GM13977 (cell line): ENCODE results near the gene ST3GAL5.

Experiments used
- DNase-seq: peaks from one replicate; pipeline ENCODE4 v3.0.0; 2012; ENCODE audit warnings: low spot score
- CTCF ChIP-seq: IDR thresholded peaks from 2 replicates; pipeline ENCODE4 v1.5.1; 2012; ENCODE audit warnings: mild to moderate bottlenecking, control low read depth; ENCODE audit not compliant: insufficient read depth; ENCODE audit errors: extremely low read depth, missing control alignments
- in situ Hi-C: fragments of 300-500 bp; cut with MboI; formaldehyde crosslinking; loops from one replicate; pipeline ENCODE4 v1.12.0; 2022; ENCODE audit warnings: low sequenced_read_pairs, low pct_unique_long_range_greater_than_20kb, mixed read lengths, inconsistent platforms; ENCODE audit not compliant: unreplicated experiment

The ST3GAL5 gene

GRCh38 chr2:85864654-85865053, 24.1 kb downstream of the ST3GAL5 start:
- in situ Hi-C loops: no loop called here
- TF ChIP-seq CTCF: no peak
- DNase-seq: no peak

- no peak for DNase-seq
- in situ Hi-C loops: no loop called here
- TF ChIP-seq CTCF: no peak
Observed at GRCh38 chr2:85862426-85862825, 26.4 kb downstream of the ST3GAL5 start.

GRCh38 chr2:85861650-85862049, 27.1 kb downstream of the ST3GAL5 start:
- in situ Hi-C loops: no loop called here
- TF ChIP-seq CTCF: no peak
- DNase-seq: no peak

GRCh38 chr2:85861180-85861579, 27.6 kb downstream of the ST3GAL5 start:
- TF ChIP-seq CTCF: no peak
- DNase-seq: no peak
- in situ Hi-C loops: no loop called here

GRCh38 chr2:85858841-85859240, 29.9 kb downstream of the ST3GAL5 start:
- no peak for DNase-seq
- TF ChIP-seq CTCF: no peak
- in situ Hi-C loops: no loop called here

GRCh38 chr2:85854897-85855296, 33.9 kb downstream of the ST3GAL5 start:
- no peak for DNase-seq
- TF ChIP-seq CTCF: no peak
- in situ Hi-C loops: no loop called here

- no peak for DNase-seq
- in situ Hi-C loops: no loop called here
Observed at GRCh38 chr2:85854166-85854509, 34.7 kb downstream of the ST3GAL5 start.

More at GRCh38 chr2:85854166-85854509, 34.7 kb downstream of the ST3GAL5 start:
- TF ChIP-seq CTCF: no peak
